HG02571 (cell line): Measurements from ENCODE around the gene ASS1.
"Not testable (repeated sequence)": the region's sequence is repeated elsewhere in the genome, so short reads cannot be mapped to it uniquely, and the experiment has no call there.

Experiments used
- ATAC-seq: cut with Tn5 transposase; IDR thresholded peaks from one replicate; pipeline ENCODE4 v1.9.1; 2021; ENCODE audit warnings: mild to moderate bottlenecking, moderate library complexity; ENCODE audit not compliant: unreplicated experiment

ASS1 gene

DNA sequence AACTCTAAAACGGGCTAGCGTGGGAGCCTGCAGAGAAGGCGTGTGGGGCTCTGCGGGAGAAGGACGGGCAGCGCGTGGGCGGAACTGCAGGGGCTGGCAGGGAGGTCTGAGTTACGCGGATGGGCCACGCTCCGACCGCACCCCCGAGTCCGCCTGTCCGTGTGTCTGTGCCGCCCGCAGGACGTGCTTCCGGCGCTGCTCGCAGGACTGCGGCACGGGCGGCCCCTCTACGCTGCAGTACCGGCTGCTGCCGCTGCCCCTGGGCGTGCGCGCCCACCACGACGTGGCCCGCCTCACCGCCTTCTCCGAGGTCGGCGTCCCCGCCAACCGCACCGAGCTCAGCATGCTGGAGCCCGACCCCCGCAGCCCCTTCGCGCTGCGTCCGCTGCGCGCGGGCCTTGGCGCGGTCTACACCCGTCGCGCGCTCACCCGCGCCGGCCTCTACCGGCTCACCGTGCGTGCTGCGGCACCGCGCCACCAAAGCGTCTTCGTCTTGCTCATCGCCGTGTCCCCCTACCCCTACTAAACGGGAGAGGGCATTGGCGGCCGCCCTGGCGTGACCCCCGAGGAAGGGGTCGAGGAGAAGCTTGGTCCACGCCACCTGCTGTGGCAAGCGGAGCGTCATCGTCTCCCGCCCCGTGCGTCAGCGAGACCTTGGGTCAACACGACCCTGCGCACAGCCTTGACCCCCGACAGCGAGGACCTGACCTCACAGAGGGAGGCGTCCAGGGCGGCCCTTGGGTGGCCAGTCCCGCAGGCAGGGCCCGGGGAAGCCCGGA is 11.4 kb upstream of the ASS1 start:
- ATAC-seq = no peak

DNA sequence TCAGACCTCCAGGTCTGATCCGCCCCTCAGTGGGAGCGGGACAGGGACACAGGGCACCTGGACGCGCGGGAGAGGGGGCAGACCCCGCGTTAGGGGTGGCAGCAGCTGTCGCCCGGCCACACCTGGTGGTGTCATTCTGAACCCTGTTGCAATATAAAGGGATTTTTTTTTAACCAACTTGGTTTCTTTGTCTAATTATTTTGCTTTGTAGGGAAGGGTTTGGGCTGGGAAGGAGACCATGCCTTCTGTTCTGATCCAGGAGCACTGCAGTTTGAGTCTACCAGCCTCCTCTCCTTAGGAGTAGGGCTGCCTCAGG is 10.9 kb upstream of the ASS1 start:
- no peak for ATAC-seq

- ATAC-seq = not testable (repeated sequence)
Observed at GRCh38 chr9:130434656-130435055, 10.1 kb upstream of the ASS1 start.

- ATAC-seq = no peak
Observed at GRCh38 chr9:130437011-130437789, 7.6 kb upstream of the ASS1 start.

DNA sequence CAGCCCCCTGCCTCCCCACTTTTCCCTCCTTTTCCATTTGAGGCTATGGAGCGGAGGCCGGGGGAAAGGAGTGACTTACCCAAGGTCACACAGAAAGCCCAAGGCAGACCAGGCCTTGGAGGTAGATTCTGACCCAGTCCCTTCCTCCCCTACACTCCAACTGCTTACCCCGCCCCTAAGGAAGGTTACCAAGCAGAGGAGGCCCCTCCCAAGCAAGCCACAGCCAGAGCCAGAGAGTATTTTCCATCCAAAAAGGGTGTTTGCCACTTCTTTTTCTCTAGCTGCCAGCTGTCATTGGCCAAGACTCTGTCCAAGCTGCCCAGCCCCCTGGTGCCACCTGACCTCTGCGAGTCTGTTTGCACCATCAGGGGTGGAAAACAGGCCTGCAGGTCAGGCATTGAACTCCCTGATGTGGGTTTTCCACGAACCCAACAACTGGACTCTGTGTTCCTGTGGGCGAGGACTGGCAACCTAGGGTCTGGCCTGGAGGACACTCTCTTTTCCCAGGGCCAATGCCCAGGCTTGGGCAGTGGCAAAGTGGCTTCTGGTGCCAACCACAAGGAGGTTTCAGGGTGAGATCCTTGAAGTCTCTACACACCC is 6.3 kb upstream of the ASS1 start:
- no peak for ATAC-seq

GRCh38 chr9:130441031-130441430 is 3.7 kb upstream of the ASS1 start:
- ATAC-seq = no peak

DNA sequence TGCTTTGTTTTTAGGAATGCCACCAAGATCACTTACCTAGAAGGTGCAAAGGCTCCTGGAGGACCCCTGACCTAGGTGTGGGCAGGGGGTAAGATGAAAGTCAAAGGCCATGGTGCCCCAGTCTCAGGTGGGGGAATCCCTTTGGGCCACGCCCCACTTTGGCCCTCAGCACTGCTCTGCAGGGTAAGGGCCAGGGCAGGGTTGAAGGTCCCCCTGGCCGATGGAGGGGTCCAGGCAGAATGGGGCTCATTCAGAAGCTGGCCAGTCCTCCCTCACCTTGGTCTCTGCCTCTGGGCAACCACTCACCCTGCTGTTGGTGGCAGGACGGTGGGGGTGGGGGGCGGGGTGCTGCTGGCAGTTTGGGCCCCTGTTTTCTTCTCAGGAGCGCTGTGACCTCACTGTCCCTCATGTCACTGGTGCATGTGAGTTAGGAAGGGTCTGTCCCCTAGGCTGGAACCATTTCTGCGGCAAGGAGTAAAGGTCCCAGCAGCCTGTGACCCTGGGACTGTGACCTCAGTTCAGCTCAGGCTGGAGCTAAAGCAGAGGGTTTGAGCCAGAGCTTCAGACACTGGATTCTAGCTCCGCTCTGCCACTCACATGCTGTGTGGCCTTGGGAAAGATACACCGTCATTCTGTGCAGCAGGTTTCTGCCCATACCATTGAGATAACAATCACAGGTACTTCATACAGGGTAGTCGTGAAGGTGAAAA is 1.9 kb upstream of the ASS1 start:
- no peak for ATAC-seq

DNA sequence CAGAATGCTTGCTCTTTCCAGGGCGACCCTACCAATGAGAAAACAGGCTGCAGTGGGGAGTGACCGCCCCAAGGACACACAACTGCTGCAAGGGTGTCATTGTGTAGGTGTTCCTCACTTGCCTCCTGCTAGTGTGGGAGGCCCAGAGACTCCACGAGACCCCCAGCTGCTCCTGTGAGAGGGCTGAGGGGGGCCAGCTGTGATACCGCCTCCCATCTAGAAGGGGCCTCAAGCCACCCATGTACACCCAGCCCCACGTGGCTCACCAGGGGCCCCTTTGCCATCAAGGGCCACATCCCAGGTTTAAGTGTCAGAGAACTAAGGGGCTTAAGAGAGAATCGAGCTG is 1.3 kb upstream of the ASS1 start:
- no peak for ATAC-seq

GRCh38 chr9:130443840-130444492 is 795 bp upstream of the ASS1 start:
- no peak for ATAC-seq

- ATAC-seq = no peak
Observed at GRCh38 chr9:130445268-130445983, 665 bp downstream of the ASS1 start.

GRCh38 chr9:130446101-130446861 is 1.5 kb downstream of the ASS1 start:
- ATAC-seq = no peak

DNA sequence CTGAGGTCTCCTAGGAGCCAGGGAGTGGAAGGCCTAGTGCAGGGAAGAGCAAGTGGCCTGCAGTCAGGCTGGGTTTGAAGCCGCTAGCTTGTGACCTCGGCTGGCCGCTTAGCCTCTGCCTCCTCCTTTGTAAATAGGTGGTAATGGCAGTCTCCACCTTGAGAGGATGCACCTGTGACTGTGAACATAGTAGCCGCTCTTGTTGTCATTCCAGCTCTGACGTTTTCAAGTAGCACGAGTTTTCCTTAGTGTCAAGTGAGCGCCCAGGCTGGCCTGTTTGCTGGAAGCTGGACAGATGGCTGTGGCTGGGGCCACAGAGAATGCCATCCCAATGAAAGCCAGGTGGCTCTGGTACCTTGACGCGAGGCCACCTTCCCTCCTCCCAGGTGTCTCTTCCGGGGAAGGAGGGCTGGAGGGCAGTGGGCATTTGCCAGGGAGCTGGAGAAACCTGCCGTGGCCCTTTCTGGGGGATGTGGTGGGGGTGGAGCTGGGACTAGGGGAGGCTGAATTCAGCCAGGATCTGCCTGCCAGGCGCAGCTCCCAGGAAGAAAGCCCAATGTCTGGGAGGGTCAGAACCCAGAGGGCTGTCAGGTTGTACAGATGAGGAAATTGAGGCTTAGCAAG is 2.5 kb downstream of the ASS1 start:
- ATAC-seq = no peak

DNA sequence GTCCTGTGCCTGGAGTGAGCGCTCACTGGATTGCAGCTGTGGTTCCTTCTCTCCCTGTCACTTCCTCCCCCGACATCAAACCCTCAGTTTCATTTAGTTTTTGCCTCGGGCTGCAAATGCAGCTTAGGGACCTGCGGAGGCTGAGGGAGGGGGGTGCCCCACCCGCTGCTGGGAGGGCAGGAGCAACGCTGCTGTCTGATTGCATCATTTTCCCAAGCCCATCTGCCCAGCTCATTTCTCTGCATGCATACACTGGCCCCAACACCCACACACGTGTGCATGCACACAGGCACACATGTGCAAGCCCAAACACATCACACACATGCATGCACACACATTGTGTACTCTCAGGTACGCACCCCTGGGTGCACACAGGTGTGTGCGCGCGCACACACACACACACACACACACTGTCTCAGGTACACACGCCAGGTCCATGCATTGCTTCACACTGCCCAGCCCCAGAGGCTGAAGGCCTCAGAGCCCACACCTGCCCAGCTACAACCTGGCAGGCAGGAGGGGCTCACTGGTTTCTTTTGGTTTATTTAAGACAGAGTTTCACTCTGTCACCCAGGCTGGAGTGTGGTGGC is 3.4 kb downstream of the ASS1 start:
- ATAC-seq = no peak

GRCh38 chr9:130448771-130449603 is 4.2 kb downstream of the ASS1 start:
- ATAC-seq = no peak

DNA sequence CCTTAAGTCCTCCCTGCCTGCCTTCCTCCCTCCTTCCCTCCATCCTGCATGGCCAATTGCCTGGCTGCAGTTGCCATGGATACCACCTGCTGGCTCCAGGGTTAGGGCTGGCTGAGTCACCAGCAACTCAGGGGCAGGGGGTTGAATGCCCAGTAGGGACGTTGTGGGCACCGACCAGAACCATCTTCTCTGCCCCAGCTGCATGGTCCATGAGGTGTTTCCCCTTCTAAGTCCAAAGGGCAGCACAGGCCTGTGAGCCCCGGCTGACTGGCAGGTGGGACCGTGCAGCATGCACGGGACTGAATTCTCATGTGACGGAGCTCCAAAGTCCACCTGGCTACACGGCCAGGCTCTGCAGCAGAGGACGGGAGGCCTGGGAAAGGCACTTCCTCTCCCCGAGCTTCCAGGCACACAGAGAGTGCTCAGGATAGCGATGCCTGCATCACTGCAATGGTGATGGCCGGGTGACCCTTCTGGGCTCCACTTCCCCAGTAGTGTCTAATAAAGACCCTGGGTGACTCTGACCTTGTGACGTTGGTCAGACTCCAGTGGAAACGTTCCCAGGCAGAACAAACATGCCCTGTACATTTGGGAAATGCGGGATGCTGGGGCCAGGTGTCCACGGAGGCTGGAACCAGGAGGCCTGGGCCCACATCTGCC is 5.7 kb downstream of the ASS1 start:
- no peak for ATAC-seq

DNA sequence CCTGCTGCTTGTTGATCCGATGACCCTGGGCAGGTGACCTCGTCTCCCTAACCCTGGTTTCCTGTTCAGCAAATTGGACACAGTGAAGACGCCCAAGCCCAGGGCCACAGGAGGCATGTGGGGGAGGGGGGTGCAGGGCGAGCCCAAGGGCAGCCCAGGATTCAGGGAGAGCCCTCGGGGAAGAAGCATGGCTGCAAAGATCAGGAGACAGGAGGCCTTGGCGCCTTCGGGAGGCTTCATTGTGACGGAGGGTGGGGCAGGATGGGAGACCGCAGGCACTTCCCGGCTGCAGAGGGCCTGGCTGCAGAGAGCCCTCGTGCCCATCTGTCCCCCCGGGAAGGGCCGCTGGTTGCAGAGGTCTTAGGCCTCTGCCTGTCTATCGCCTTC is 6.2 kb downstream of the ASS1 start:
- no peak for ATAC-seq
